Transverse colon (tissue), 4 donors: ENCODE results near the gene MYCBP2. TPM values are rescaled to one million over a fixed set of nuclear protein-coding genes. Genes with fewer than 3 reads are reported as not detected.

Experiments used
- DNase-seq: peaks from one replicate; pipeline ENCODE4 v3.0.0-alpha.2; 2019
- H3K27ac ChIP-seq, 4 donors: fragments of 200-600 bp; sonication (generic); 2 replicates each; pipeline ENCODE4 v1.5.1; 2016 to 2018; ENCODE audit warnings: inconsistent platforms in 4 of 4
- H3K27me3 ChIP-seq: fragments of 200-600 bp; sonication (generic); 2 replicates; pipeline ENCODE4 v1.5.1; 2017; ENCODE audit warnings: inconsistent platforms
- H3K36me3 ChIP-seq, 4 donors: fragments of 200-600 bp; sonication (generic); 2 replicates each; pipeline ENCODE4 v1.5.1; 2017 to 2019; ENCODE audit warnings: inconsistent platforms in 4 of 4
- H3K4me1 ChIP-seq, 4 donors: fragments of 200-600 bp; sonication (generic); 2 replicates each; pipeline ENCODE4 v1.5.1; 2017 to 2020; ENCODE audit warnings: inconsistent platforms in 4 of 4
- H3K4me3 ChIP-seq, 4 donors: fragments of 200-600 bp; sonication (generic); 1 replicate in 1 of 4; 2 replicates in 3 of 4; pipeline versions ENCODE4 v1.5.1 to v1.6.1; 2017 to 2019; ENCODE audit warnings: inconsistent platforms in 4 of 4
- H3K9me3 ChIP-seq, 2 donors: fragments of 200-600 bp; sonication (generic); 2 replicates each; pipeline ENCODE4 v1.5.1; 2017 to 2019; ENCODE audit warnings: inconsistent platforms in 2 of 2
- EP300 ChIP-seq: sonication (generic); formaldehyde crosslinking; IDR thresholded peaks from one replicate; pipeline ENCODE4 v1.6.1; 2017; ENCODE audit warnings: antibody characterized with exemption, low read depth
- POLR2A ChIP-seq: fragments of 450-650 bp; IDR thresholded peaks from one replicate; pipeline ENCODE4 v1.6.1; 2016; ENCODE audit warnings: antibody characterized with exemption, mild to moderate bottlenecking, moderate library complexity
- POLR2AphosphoS5 ChIP-seq, 3 donors: sonication (generic); formaldehyde crosslinking; IDR thresholded peaks; one replicate each; pipeline ENCODE4 v1.6.1; 2016; ENCODE audit warnings: antibody characterized with exemption in 3 of 3
- WGBS, 2 donors: methylation state at CpG; one replicate each; pipeline ENCODE4 v1.1.5; 2018; ENCODE audit warnings: low coverage in 1 of 2; 5-methylcytosine and 5-hydroxymethylcytosine counted together
- in situ Hi-C, 4 donors: fragments of 200-750 bp; cut with MboI; loops; one replicate each; pipeline versions ENCODE4 v1.15.0 to v1.15.1; 2017; ENCODE audit warnings: low sequenced_read_pairs in 3 of 4, low pct_ligation_motif_present in 1 of 4, low pct_unique_long_range_greater_than_20kb in 1 of 4
- intact Hi-C: fragments of 100-400 bp; cut with DNase I; formaldehyde crosslinking; loops from one replicate; pipeline ENCODE4 v1.15.1; 2023; ENCODE audit warnings: low total_unique reads
- total RNA-seq, 4 donors: library from RNA; depleted of rRNA; stranded (reverse); fragments of >200 nt; gene quantifications; one replicate each; pipeline ENCODE4 v1.1.0, GENCODE V29; 2016
- TF ChIP-seq, protein P1 (sequence below), 5 experiments: fragments of 200-600 bp in 3 of 5; fragments of 450-650 bp in 2 of 5; sonication (generic) in 3 of 5; IDR thresholded peaks; 1 replicate in 2 of 5; 2 replicates in 3 of 5; pipeline ENCODE4 v1.5.1; 2016 to 2017; ENCODE audit warnings: antibody characterized with exemption in 5 of 5, inconsistent platforms in 3 of 5, mild to moderate bottlenecking in 2 of 5, moderate library complexity in 1 of 5

MYCBP2 gene
- total RNA-seq, 4 donors from 2014 or later: 41.0 to 95.0 (median 48.3) TPM

DNA sequence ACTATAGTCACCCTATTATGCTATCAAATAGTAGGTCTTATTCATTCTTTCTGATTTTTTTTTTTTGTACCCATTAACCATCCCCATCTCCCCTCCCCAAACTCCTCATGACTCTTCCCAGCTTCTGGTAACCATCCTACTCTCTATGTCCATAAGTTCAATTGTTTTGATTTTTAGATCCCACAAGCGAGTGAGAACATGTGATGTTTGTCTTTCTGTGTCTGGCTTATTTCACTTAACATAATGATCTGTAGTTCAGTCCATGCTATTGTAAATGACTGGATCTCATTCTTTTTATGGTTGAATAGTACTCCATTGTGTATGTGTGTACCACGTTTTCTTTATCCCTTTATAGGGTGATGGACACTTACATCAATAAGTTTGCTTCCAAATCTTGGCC is 4.5 kb upstream of the MYCBP2 start:
- 82 to 85% methylated on average over 2 of the region's 2 CpGs for WGBS, 2 donors
- no peak for TF ChIP-seq EP300
- no peak for TF ChIP-seq POLR2A
- TF ChIP-seq, protein P1, sequence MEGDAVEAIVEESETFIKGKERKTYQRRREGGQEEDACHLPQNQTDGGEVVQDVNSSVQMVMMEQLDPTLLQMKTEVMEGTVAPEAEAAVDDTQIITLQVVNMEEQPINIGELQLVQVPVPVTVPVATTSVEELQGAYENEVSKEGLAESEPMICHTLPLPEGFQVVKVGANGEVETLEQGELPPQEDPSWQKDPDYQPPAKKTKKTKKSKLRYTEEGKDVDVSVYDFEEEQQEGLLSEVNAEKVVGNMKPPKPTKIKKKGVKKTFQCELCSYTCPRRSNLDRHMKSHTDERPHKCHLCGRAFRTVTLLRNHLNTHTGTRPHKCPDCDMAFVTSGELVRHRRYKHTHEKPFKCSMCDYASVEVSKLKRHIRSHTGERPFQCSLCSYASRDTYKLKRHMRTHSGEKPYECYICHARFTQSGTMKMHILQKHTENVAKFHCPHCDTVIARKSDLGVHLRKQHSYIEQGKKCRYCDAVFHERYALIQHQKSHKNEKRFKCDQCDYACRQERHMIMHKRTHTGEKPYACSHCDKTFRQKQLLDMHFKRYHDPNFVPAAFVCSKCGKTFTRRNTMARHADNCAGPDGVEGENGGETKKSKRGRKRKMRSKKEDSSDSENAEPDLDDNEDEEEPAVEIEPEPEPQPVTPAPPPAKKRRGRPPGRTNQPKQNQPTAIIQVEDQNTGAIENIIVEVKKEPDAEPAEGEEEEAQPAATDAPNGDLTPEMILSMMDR (IDR thresholded peaks at IDR 0.05): no peak
- TF ChIP-seq POLR2AphosphoS5 (IDR thresholded peaks at IDR 0.05): no peak
- no peaks in the 10 kb centered on the region for H3K36me3 ChIP-seq
- H3K27me3 ChIP-seq: no peaks in the 10 kb centered on the region
- no peaks in the 10 kb centered on the region for H3K9me3 ChIP-seq
- no peak for DNase-seq
- H3K27ac ChIP-seq: no peak overlapping the region
- H3K4me3 ChIP-seq: no peak overlapping the region
- peaks cover 7 to 19% (median 13%) of the 10 kb centered on the region in 4 donors for H3K4me1 ChIP-seq
- in situ Hi-C loops (no loop called here), intact Hi-C loops (loop anchor here (5.0 kb wide), 1 partner anchor 151 kb away; no protein-coding TSS in a partner anchor)

DNA sequence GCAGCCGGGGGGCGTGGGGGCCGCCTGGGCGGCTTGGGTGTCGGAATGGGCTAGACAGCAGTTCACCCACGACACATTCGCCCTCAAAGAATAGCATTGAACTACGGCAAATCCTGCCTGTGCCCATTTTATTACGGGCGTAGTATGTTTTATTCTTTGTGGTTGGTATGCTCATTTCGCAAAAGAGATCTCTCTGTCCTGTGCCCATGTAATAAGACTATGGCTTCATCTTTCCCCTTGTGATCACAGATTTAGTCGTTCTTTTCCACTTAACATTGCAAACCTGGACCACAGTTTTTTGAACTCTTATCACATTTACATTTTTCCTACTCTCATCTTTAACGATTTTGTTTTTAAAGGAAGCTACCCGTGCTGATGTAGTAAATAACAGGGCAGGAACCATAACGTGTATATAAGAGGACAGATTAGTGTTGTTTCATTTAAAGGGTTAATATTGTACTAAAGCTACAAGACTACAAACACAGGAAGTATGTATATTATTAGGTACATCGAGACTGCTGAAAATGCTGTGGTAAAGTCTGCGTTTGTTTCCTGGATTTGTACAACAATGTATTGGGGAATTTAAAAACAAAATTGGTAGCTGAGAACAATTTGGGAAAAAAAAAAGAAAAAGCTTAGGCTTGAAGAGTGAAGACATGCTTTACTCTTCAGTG is 3.2 kb upstream of the MYCBP2 start:
- Histone ChIP-seq H3K4me1 (peaks cover 7 to 21% (median 13%) of the 10 kb centered on the region in 4 donors), H3K4me3 (peak overlapping the region; percentile 26 to 75 (median 64)), H3K27ac (peak overlapping the region; percentile 88 to 91 (median 90)), H3K27me3 (no peaks in the 10 kb centered on the region), H3K36me3 (no peaks in the 10 kb centered on the region), H3K9me3 (no peaks in the 10 kb centered on the region)
- no peak for DNase-seq
- intact Hi-C loops (loop anchor here (5.0 kb wide), 1 partner anchor 152 kb away; no protein-coding TSS in a partner anchor), in situ Hi-C loops (no loop called here)
- TF ChIP-seq EP300 (no peak), POLR2A (no peak), POLR2AphosphoS5 (IDR thresholded peaks at IDR 0.05) (no peak)
- TF ChIP-seq, protein P1 (IDR thresholded peaks at IDR 0.05): no peak
- 1% methylated on average over 10 to 17 of the region's 17 CpGs for WGBS, 2 donors

DNA sequence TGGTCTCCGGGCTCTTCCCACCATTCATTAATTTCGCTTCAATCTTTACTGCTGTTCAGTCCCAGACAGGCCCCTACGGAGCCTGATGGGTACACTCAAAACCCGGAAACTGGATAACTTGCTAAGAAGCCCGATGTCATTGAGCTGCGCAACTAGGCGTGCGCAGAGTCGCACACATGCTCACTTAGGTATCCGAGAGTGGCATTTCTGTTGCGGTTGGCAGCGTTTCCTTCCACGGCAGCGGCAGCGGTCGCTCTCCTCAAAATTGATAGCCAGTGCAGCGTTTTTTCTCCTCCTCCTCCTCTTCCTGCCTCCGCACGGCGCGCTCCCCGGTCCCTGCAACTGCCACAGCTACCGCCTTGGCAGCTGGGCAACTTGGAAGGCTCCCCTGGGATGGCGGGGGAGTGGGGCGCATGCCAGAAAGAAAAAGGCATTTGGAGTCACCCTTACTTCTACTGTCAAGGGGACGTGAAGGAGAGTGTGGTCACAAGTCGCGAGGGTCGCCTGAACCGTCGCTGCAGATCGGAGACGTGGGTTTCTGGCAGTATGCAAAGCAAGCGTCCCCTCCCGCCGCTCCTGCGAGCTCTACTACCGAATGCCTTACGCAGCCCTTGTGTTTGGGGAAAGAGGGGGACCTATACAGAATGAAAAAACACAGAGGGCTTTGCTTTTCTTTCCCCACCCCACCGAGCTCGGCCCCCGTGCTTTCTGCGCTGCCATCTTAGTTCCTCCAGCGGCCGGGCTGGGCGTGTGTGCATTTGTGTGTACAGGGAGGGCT is 2.4 kb upstream of the MYCBP2 start:
- 1% methylated on average over 36 of the region's 46 CpGs; no CpG with 5 or more reads in 1 of the 2 donors for WGBS, 2 donors
- in situ Hi-C loops (no loop called here), intact Hi-C loops (no loop called here)
- peak overlapping the region; percentile 88 to 91 (median 90) for H3K27ac ChIP-seq
- peak; percentile 89 for DNase-seq
- no peaks in the 10 kb centered on the region for H3K9me3 ChIP-seq
- no peaks in the 10 kb centered on the region for H3K36me3 ChIP-seq
- peaks cover 7 to 28% (median 16%) of the 10 kb centered on the region in 4 donors for H3K4me1 ChIP-seq
- H3K27me3 ChIP-seq: no peaks in the 10 kb centered on the region
- peak overlapping the region; percentile 26 to 75 (median 64) for H3K4me3 ChIP-seq
- TF ChIP-seq POLR2AphosphoS5 (IDR thresholded peaks at IDR 0.05) (peak; percentile 69 to 89 (median 74)), POLR2A (peak; percentile 61), EP300 (no peak)
- TF ChIP-seq, protein P1 (IDR thresholded peaks at IDR 0.05): peak in 1 of 5 experiments; percentile 10

DNA sequence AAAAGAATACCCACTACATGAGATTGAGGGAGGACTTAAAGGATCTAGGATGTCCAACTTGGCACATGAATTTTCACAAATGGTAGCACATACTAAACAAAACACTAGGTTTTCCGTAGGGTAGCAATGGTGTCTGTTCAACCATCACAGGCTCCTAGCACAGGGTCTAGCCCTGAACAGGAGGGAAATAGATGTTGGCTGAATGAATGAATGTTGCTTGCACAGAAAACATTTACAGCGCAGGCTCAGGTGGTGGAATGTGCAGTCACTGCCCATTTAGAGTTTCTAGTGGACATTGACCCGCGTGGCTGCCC is 1.9 kb upstream of the MYCBP2 start:
- WGBS, 2 donors: 3% methylated on average over 4 of the region's 4 CpGs; no CpG with 5 or more reads in 1 of the 2 donors
- Histone ChIP-seq H3K36me3 (no peaks in the 10 kb centered on the region), H3K27me3 (no peaks in the 10 kb centered on the region), H3K4me1 (peaks cover 7 to 33% (median 18%) of the 10 kb centered on the region in 4 donors), H3K9me3 (no peaks in the 10 kb centered on the region), H3K27ac (peak overlapping the region; percentile 88 to 91 (median 90)), H3K4me3 (peak overlapping the region; percentile 26 to 75 (median 64))
- TF ChIP-seq, protein P1 (IDR thresholded peaks at IDR 0.05): no peak
- intact Hi-C loops (no loop called here), in situ Hi-C loops (no loop called here)
- DNase-seq: no peak
